ENCODE measurements around the gene SHB. TPM values are rescaled to one million over a fixed set of nuclear protein-coding genes. Genes with fewer than 3 reads are reported as not detected.

The SHB gene
- total and polyA plus RNA-seq, 11 donors: 7.8 to 31.4 (median 21.4) TPM

DNA sequence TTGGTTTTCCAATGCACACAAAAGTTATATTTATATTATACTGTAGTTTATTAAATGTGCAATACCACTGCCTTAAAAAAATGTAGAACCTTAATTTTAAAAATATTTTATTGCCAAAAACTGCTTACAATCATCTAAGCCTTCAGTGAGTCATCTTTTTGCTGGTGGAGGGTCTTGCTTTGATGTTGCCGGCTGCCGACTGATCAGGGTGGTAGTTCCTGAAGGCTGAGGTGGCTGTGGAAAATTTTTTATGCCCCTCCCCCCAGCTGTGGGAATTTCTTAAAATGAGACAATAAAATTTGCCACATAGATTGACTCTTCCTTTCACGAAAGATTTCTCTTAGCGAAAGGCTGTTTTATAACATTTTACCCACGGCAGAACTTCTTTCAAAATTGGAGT is 89.2 kb downstream of the SHB start:
- ATAC-seq: no peak
- H3K27me3 ChIP-seq: no peaks in the 10 kb centered on the region
- no peaks in the 10 kb centered on the region for H3K9me3 ChIP-seq
- no peaks in the 10 kb centered on the region for H3K36me3 ChIP-seq
- intact Hi-C loops (cut with DNase I): loop anchor here in 4 of 10 donors (5.0 to 10.0 kb wide), 4 partner anchors 33 to 85 kb away; partner anchors contain the start of gene SHB (in 1 of the 4)
- peaks cover 0 to 33% (median 10%) of the 10 kb centered on the region in 12 donors for H3K4me1 ChIP-seq
- TF ChIP-seq POLR2A (IDR thresholded peaks at IDR 0.05): no peak
- TF ChIP-seq, protein P1, sequence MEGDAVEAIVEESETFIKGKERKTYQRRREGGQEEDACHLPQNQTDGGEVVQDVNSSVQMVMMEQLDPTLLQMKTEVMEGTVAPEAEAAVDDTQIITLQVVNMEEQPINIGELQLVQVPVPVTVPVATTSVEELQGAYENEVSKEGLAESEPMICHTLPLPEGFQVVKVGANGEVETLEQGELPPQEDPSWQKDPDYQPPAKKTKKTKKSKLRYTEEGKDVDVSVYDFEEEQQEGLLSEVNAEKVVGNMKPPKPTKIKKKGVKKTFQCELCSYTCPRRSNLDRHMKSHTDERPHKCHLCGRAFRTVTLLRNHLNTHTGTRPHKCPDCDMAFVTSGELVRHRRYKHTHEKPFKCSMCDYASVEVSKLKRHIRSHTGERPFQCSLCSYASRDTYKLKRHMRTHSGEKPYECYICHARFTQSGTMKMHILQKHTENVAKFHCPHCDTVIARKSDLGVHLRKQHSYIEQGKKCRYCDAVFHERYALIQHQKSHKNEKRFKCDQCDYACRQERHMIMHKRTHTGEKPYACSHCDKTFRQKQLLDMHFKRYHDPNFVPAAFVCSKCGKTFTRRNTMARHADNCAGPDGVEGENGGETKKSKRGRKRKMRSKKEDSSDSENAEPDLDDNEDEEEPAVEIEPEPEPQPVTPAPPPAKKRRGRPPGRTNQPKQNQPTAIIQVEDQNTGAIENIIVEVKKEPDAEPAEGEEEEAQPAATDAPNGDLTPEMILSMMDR (IDR thresholded peaks at IDR 0.05): no peak
- peak in 2 of 5 donors; percentile 7 to 13 for DNase-seq
- 90 to 96% (median 93%) methylated on average over 5 of the region's 5 CpGs for WGBS, 4 donors
- no peak overlapping the region for H3K4me3 ChIP-seq
- no peak overlapping the region for H3K27ac ChIP-seq

DNA sequence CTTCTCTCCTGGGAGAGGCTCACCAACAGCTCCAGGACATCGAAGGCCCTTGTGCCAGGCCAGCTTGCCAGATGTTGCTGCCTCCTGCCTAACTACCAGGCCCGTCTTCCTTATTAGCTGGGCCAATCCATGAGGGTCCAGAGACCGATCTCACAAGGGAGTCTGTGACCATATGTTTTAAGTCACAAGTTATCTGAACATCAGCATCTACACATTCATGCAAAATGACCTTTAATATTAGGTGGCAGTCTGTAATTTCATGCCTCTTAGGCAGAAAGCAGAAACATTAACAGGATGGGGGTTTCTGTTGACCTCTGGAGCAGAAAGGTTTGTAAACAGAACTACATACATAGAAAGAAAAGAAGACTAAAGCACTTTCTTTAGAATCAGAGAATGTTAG is 90.0 kb downstream of the SHB start:
- WGBS, 4 donors: 81 to 94% (median 91%) methylated on average over 3 of the region's 3 CpGs

DNA sequence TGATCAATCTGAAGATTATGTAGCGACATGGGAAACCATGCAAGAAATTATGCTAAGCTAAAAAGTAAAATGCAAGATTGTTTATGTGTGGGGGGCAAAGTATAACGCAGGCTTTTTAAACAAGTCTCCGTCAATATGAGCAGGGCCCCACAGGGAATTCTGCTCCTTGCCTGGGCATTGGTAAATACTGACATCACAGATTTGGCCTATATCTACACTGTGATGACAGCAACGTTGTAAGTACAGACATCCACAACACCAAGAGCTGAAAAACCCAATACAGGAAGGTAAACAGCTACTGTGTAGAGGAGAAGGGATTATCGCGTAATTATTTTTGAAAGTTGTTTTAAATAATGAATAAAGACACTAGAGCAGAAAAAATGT is 90.6 kb downstream of the SHB start:
- no peaks in the 10 kb centered on the region for H3K9me3 ChIP-seq
- intact Hi-C loops (cut with DNase I): no loop called here
- 77 to 85% (median 82%) methylated on average over 6 of the region's 6 CpGs for WGBS, 4 donors
- no peak for TF ChIP-seq POLR2A (IDR thresholded peaks at IDR 0.05)
- TF ChIP-seq, protein P1 (IDR thresholded peaks at IDR 0.05): no peak
- H3K36me3 ChIP-seq: peaks cover 0 to 11% (median 7%) of the 10 kb centered on the region in 9 donors
- H3K27ac ChIP-seq: no peak overlapping the region
- no peak overlapping the region for H3K4me3 ChIP-seq
- peak in 1 of 5 donors; percentile 2 for DNase-seq
- H3K27me3 ChIP-seq: no peaks in the 10 kb centered on the region
- no peak for ATAC-seq
- peaks cover 0 to 25% (median 3%) of the 10 kb centered on the region in 12 donors for H3K4me1 ChIP-seq

More for the DNA sequence above, 90.0 kb downstream of the SHB start:
- no peak for ATAC-seq
- Histone ChIP-seq H3K27me3 (no peaks in the 10 kb centered on the region), H3K9me3 (no peaks in the 10 kb centered on the region), H3K4me3 (no peak overlapping the region), H3K27ac (no peak overlapping the region), H3K4me1 (peaks cover 0 to 25% (median 3%) of the 10 kb centered on the region in 12 donors), H3K36me3 (peaks cover 0 to 6% (median 3%) of the 10 kb centered on the region in 9 donors)
- TF ChIP-seq, protein P1 (IDR thresholded peaks at IDR 0.05): no peak
- no peak for TF ChIP-seq POLR2A (IDR thresholded peaks at IDR 0.05)
- peak in 1 of 5 donors; percentile 7 for DNase-seq
- intact Hi-C loops (cut with DNase I): no loop called here

DNA sequence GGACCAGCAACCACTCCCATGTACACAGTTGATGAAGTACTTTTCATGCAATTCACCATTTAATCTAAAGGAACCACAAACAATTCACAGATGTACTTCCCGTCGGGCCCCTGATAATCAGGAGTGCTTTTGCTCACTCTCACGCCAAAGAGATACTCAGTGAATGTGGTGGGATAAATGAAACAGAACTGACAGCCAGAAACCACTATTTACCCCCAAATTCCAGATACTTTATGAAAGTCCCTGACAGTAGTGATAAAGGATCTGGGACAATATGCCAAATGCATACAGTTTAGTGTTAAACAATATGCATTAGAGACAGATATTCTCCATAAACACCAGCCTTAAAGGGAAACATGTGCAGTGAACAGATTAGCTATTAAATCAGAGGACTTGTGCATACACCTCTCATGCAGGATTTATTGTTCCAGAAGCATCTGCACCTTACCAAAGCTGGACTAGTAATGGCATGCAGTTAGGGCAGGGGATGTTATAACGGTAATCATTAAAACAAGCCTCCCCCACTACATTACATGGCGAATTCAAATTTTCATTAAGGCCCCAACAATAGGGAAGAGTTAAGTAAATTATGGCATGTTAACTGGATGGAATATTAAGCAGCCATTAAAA is 91.1 kb downstream of the SHB start:
- intact Hi-C loops (cut with DNase I): no loop called here
- no peak overlapping the region for H3K27ac ChIP-seq
- no peaks in the 10 kb centered on the region for H3K9me3 ChIP-seq
- ATAC-seq (no peak), DNase-seq (no peak)
- no peaks in the 10 kb centered on the region for H3K27me3 ChIP-seq
- peaks cover 0 to 25% (median 3%) of the 10 kb centered on the region in 12 donors for H3K4me1 ChIP-seq
- WGBS, 4 donors: 59 to 70% (median 68%) methylated on average over 5 of the region's 5 CpGs
- no peak overlapping the region for H3K4me3 ChIP-seq
- no peak for TF ChIP-seq POLR2A (IDR thresholded peaks at IDR 0.05)
- TF ChIP-seq, protein P1 (IDR thresholded peaks at IDR 0.05): no peak
- peaks cover 0 to 16% (median 10%) of the 10 kb centered on the region in 9 donors for H3K36me3 ChIP-seq
